Measurements from ENCODE around the gene JPT2. TPM values are rescaled to one million over a fixed set of nuclear protein-coding genes. Genes with fewer than 3 reads are reported as not detected.

The JPT2 gene
- total and polyA plus RNA-seq, 10 of the 15 experiments (the other 5 are each of a cell fraction or from before 2014, with no cell fraction given) = 11.7 to 78.4 (median 48.4) TPM

GRCh38 chr16:1712791-1713261 is 34.7 kb downstream of the JPT2 start (continued):
- TF ChIP-seq HDAC6 (IDR thresholded peaks at IDR 0.05; ENCODE audit: unreplicated experiment) (no peak), BCLAF1 (IDR thresholded peaks at IDR 0.05) (no peak)

GRCh38 chr16:1713331-1713730 is 35.3 kb downstream of the JPT2 start:
- peaks cover 34% of the 10 kb centered on the region for H3K4me1 ChIP-seq (ENCODE audit: control insufficient read depth, insufficient read depth, low read length)
- ATAC-seq (no peak), DNase-seq (ENCODE audit: low read depth, low spot score) (no peak), FAIRE-seq (no peak)
- intact Hi-C loops (cut with micrococcal nuclease; ENCODE audit: unreplicated experiment) = no loop called here
- peak overlapping the region; percentile 73; the same call in 1 of the 2 replicates for H2AFZ ChIP-seq (ENCODE audit: control insufficient read depth, low read depth, low read length)
- in situ Hi-C loops (cut with MboI) = loop anchor here (5.0 kb wide), 1 partner anchor 59 kb away; the partner anchor contains the start of genes EME2, MRPS34 and NME3
- WGBS (ENCODE audit: insufficient coverage, insufficient replicate concordance, low lambda C conversion rate, missing lambda C conversion rate) = 24% methylated on average over 7 of the region's 7 CpGs
- RAD21 ChIA-PET (ENCODE audit: unreplicated experiment) = no interaction called here
- H3K4me2 ChIP-seq (ENCODE audit: control insufficient read depth, insufficient read depth) = peak overlapping the region; percentile 99
- POLR2A ChIA-PET = interaction anchor here (1.0 kb wide), 1 partner anchor 11 kb away, joined by 4 read pairs; no protein-coding TSS in a partner anchor
- H3K36me3 ChIP-seq (ENCODE audit: control insufficient read depth in 2 of 2, insufficient read depth in 2 of 2, low read length in 1 of 2) = no peaks in the 10 kb centered on the region; a peak in 3 of 4 replicates
- CTCF ChIA-PET = no interaction called here
- peak overlapping the region; percentile 73 for H3K9ac ChIP-seq (ENCODE audit: control insufficient read depth, insufficient read depth, low read length)
- H3K4me3 ChIP-seq = peak overlapping the region; percentile 68; the same call in 1 of the 2 replicates
- H3K27me3 ChIP-seq (replicated peaks in 1 of 2; ENCODE audit: control insufficient read depth in 2 of 2, insufficient read depth in 2 of 2, low read length in 1 of 2) = no peaks in the 10 kb centered on the region
- peaks cover 48% of the 10 kb centered on the region for H3K79me2 ChIP-seq (ENCODE audit: control insufficient read depth, insufficient read depth, low read length)
- no TSS peak for BruUV-seq (replicated peaks)
- TF ChIP-seq E2F8 (IDR thresholded peaks at IDR 0.05; ENCODE audit: low read depth, partially characterized antibody) (no peak), E2F4 (IDR thresholded peaks at IDR 0.05; ENCODE audit: low read depth, low read length) (no peak), RFX5 (IDR thresholded peaks at IDR 0.05; ENCODE audit: low read depth, low read length) (no peak)
- no peaks in the 10 kb centered on the region; the same call in 1 of the 2 replicates for H4K20me1 ChIP-seq (ENCODE audit: control insufficient read depth, insufficient read depth)
- SMC1A ChIA-PET (ENCODE audit: uncharacterized antibody, unreplicated experiment) = no interaction called here
- H3K27ac ChIP-seq (ENCODE audit: control insufficient read depth, insufficient read depth) = peak overlapping the region; percentile 88
- H3K9me3 ChIP-seq (replicated peaks; ENCODE audit: control insufficient read depth, insufficient read depth, low read length) = no peaks in the 10 kb centered on the region
